ENCODE measurements around the gene C1orf35.

GRCh38 chr1:228070173-228070572 lies 33.0 kb downstream of the C1orf35 start:
- no peak for TF ChIP-seq CTCF (IDR thresholded peaks at IDR 0.05; ENCODE audit: low read length)
- no peak for TF ChIP-seq EZH2 (optimal IDR thresholded peaks at IDR 0.05; ENCODE audit: low read depth, low read length)
